ENCODE results near the gene SEH1L.
"Not testable (repeated sequence)": the region's sequence is repeated elsewhere in the genome, so short reads cannot be mapped to it uniquely, and the experiment has no call there.

The SEH1L gene

GRCh38 chr18:12997330-12997729 is 49.5 kb downstream of the SEH1L start:
- not testable (repeated sequence) for DNase-seq

- DNase-seq = no peak
Measured at GRCh38 chr18:12998332-12999060, 50.7 kb downstream of the SEH1L start.

- no peak for DNase-seq
Measured at GRCh38 chr18:13003466-13003896, 55.7 kb downstream of the SEH1L start.

GRCh38 chr18:13004396-13004795 is 56.6 kb downstream of the SEH1L start:
- DNase-seq = no peak

GRCh38 chr18:13005289-13005688 is 57.5 kb downstream of the SEH1L start:
- no peak for DNase-seq

- no peak for DNase-seq
Measured at GRCh38 chr18:13006531-13007247, 58.9 kb downstream of the SEH1L start.

GRCh38 chr18:13007248-13007560 is 59.4 kb downstream of the SEH1L start:
- no peak for DNase-seq

- DNase-seq = no peak
Measured at GRCh38 chr18:13011719-13012118, 63.9 kb downstream of the SEH1L start.

- DNase-seq = no peak
Measured at GRCh38 chr18:13014232-13014631, 66.4 kb downstream of the SEH1L start.

GRCh38 chr18:13014818-13015217 is 67.0 kb downstream of the SEH1L start:
- no peak for DNase-seq

- DNase-seq = no peak
Measured at GRCh38 chr18:13017247-13017875, 69.5 kb downstream of the SEH1L start.

GRCh38 chr18:13018374-13018773 is 70.6 kb downstream of the SEH1L start:
- DNase-seq = no peak

GRCh38 chr18:13019301-13019700 is 71.5 kb downstream of the SEH1L start:
- DNase-seq = no peak

- no peak for DNase-seq
Measured at GRCh38 chr18:13022644-13023043, 74.8 kb downstream of the SEH1L start.

- DNase-seq = no peak
Measured at GRCh38 chr18:13025233-13025632, 77.4 kb downstream of the SEH1L start.

GRCh38 chr18:13026583-13027270 is 78.9 kb downstream of the SEH1L start:
- DNase-seq = no peak

GRCh38 chr18:13028869-13029268 is 81.1 kb downstream of the SEH1L start:
- no peak for DNase-seq

- DNase-seq = no peak
Measured at GRCh38 chr18:13032173-13032572, 84.4 kb downstream of the SEH1L start.

- no peak for DNase-seq
Measured at GRCh38 chr18:13035249-13035914, 87.6 kb downstream of the SEH1L start.

GRCh38 chr18:13036622-13037320 is 89.0 kb downstream of the SEH1L start:
- DNase-seq = no peak
